ENCODE measurements around the gene PRLR.

GRCh38 chr5:35101016-35101415, 129.3 kb downstream of the PRLR start:
- TF ChIP-seq CTCF (IDR thresholded peaks at IDR 0.05; ENCODE audit: low read depth, low read length, missing input control) (no peak), TAF1 (conservative IDR thresholded peaks at IDR 0.05) (no peak), ZBTB33 (IDR thresholded peaks at IDR 0.05) (no peak), RAD21 (IDR thresholded peaks at IDR 0.05) (no peak), MAX (IDR thresholded peaks at IDR 0.05) (no peak), HNF4G (IDR thresholded peaks at IDR 0.05) (no peak)

Data from liver (tissue), 3 donors.